Cardiac fibroblast (primary cell): ENCODE results near the gene CEACAM8.
"Not testable (repeated sequence)": the region's sequence is repeated elsewhere in the genome, so short reads cannot be mapped to it uniquely, and the experiment has no call there.

ENCODE experiments used
- DNase-seq, 2 donors: peaks; one replicate each; pipeline versions ENCODE4 v3.0.0 to v3.0.0-alpha.2; 2010; ENCODE audit warnings: low read depth in 2 of 2
- H3K4me3 ChIP-seq, 2 donors: replicated peaks in 1 of 2; 1 replicate in 1 of 2; 2 replicates in 1 of 2; pipeline ENCODE4 v1.5.1; 2011; ENCODE audit warnings: low read depth in 2 of 2, low read length in 2 of 2, mild to moderate bottlenecking in 2 of 2, moderate library complexity in 1 of 2
- CTCF ChIP-seq: IDR thresholded peaks from one replicate; pipeline ENCODE4 v1.5.1; 2011; ENCODE audit warnings: low read depth, mild to moderate bottlenecking, low read length, inconsistent platforms

Gene CEACAM8

GRCh38 chr19:42594617-42595489 lies at the start of gene CEACAM8:
Gene CEACAM8 (minus strand): TSS chr19:42594924. CDS start chr19:42594828, 96 bp downstream.
- H3K4me3 ChIP-seq = no peak within 1 kb of the TSS
- no peak for DNase-seq
- TF ChIP-seq CTCF = no peak

- H3K4me3 ChIP-seq, DNase-seq: not testable (repeated sequence)
These were observed 44.8 kb upstream of the CEACAM8 start for GRCh38 chr19:42639324-42640092.

- DNase-seq = no peak
- H3K4me3 ChIP-seq = no peak overlapping the region
These were observed 40.5 kb upstream of the CEACAM8 start for GRCh38 chr19:42635233-42635539.

GRCh38 chr19:42634409-42635232 lies 39.9 kb upstream of the CEACAM8 start:
- peak; percentile 25 to 55 for DNase-seq
- TF ChIP-seq CTCF = peak; percentile 86
- H3K4me3 ChIP-seq = no peak overlapping the region

More at GRCh38 chr19:42635233-42635539, 40.5 kb upstream of the CEACAM8 start:
- no peak for TF ChIP-seq CTCF

- H3K4me3 ChIP-seq = no peak overlapping the region
- no peak for TF ChIP-seq CTCF
- DNase-seq = no peak
These were observed 34.5 kb upstream of the CEACAM8 start for GRCh38 chr19:42629191-42629590.

GRCh38 chr19:42628411-42629140 lies 33.9 kb upstream of the CEACAM8 start:
- DNase-seq = no peak
- TF ChIP-seq CTCF = no peak

More at GRCh38 chr19:42628411-42629140, 33.9 kb upstream of the CEACAM8 start:
- H3K4me3 ChIP-seq = no peak overlapping the region
